ENCODE measurements around the gene LPIN3. TPM values are rescaled to one million over a fixed set of nuclear protein-coding genes. Genes with fewer than 3 reads are reported as not detected.
A peak's percentile ranks its signal among the peaks of the same experiment; 100 is the strongest.

Gene LPIN3
- total and polyA plus RNA-seq, 4 donors, result 2.7 to 6.0 (median 4.2) TPM

GRCh38 chr20:41386502-41387427 is 46.1 kb downstream of the LPIN3 start:
- H3K4me1 ChIP-seq (ENCODE audit: control insufficient read depth, insufficient read depth, low read length), result peaks cover 18% of the 10 kb centered on the region
- H3K36me3 ChIP-seq (ENCODE audit: control insufficient read depth, insufficient read depth, low read length), result no peaks in the 10 kb centered on the region
- DNase-seq (ENCODE audit: low read depth in 4 of 6, low spot score in 6 of 6), result peak in 1 of 6 donors; percentile 68
- no peaks in the 10 kb centered on the region for H3K9me3 ChIP-seq (ENCODE audit: control insufficient read depth, insufficient read depth, low read length)
- WGBS (ENCODE audit: insufficient coverage), result 77% methylated on average over 10 of the region's 14 CpGs
- no peaks in the 10 kb centered on the region for H3K27me3 ChIP-seq (ENCODE audit: control insufficient read depth, insufficient read depth, low read length)
- H3K4me3 ChIP-seq (ENCODE audit: low read depth, low read length), result no peak overlapping the region
- peak overlapping the region; percentile 33 for H3K27ac ChIP-seq (ENCODE audit: low read depth, low read length)

- Histone ChIP-seq H3K36me3 (ENCODE audit: control insufficient read depth, insufficient read depth, low read length) (no peaks in the 10 kb centered on the region), H3K9me3 (ENCODE audit: control insufficient read depth, insufficient read depth, low read length) (no peaks in the 10 kb centered on the region), H3K4me3 (ENCODE audit: low read depth, low read length) (no peak overlapping the region), H3K4me1 (ENCODE audit: control insufficient read depth, insufficient read depth, low read length) (peaks cover 24% of the 10 kb centered on the region), H3K27me3 (ENCODE audit: control insufficient read depth, insufficient read depth, low read length) (no peaks in the 10 kb centered on the region), H3K27ac (ENCODE audit: low read depth, low read length) (peak overlapping the region; percentile 30)
- 25% methylated on average over 8 of the region's 9 CpGs for WGBS (ENCODE audit: insufficient coverage)
- DNase-seq (ENCODE audit: low read depth in 4 of 6, low spot score in 6 of 6), result peak in 1 of 6 donors; percentile 42
Observed at GRCh38 chr20:41387444-41387851, 46.8 kb downstream of the LPIN3 start.

- H3K9me3 ChIP-seq (ENCODE audit: control insufficient read depth, insufficient read depth, low read length), result no peaks in the 10 kb centered on the region
- H3K4me1 ChIP-seq (ENCODE audit: control insufficient read depth, insufficient read depth, low read length), result peaks cover 54% of the 10 kb centered on the region
- no peaks in the 10 kb centered on the region for H3K27me3 ChIP-seq (ENCODE audit: control insufficient read depth, insufficient read depth, low read length)
- no CpG with 5 or more reads among the region's 3 CpGs for WGBS (ENCODE audit: insufficient coverage)
- H3K4me3 ChIP-seq (ENCODE audit: low read depth, low read length), result no peak overlapping the region
- DNase-seq (ENCODE audit: low read depth in 4 of 6, low spot score in 6 of 6), result no peak
- no peak overlapping the region for H3K27ac ChIP-seq (ENCODE audit: low read depth, low read length)
- H3K36me3 ChIP-seq (ENCODE audit: control insufficient read depth, insufficient read depth, low read length), result no peaks in the 10 kb centered on the region
Observed at GRCh38 chr20:41390889-41391288, 50.3 kb downstream of the LPIN3 start.

GRCh38 chr20:41391587-41392001 is 51.0 kb downstream of the LPIN3 start:
- Histone ChIP-seq H3K4me3 (ENCODE audit: low read depth, low read length) (no peak overlapping the region), H3K27me3 (ENCODE audit: control insufficient read depth, insufficient read depth, low read length) (no peaks in the 10 kb centered on the region), H3K9me3 (ENCODE audit: control insufficient read depth, insufficient read depth, low read length) (no peaks in the 10 kb centered on the region), H3K4me1 (ENCODE audit: control insufficient read depth, insufficient read depth, low read length) (peaks cover 58% of the 10 kb centered on the region), H3K36me3 (ENCODE audit: control insufficient read depth, insufficient read depth, low read length) (no peaks in the 10 kb centered on the region), H3K27ac (ENCODE audit: low read depth, low read length) (no peak overlapping the region)
- DNase-seq (ENCODE audit: low read depth in 4 of 6, low spot score in 6 of 6), result no peak
- 54% methylated on average over 10 of the region's 10 CpGs for WGBS (ENCODE audit: insufficient coverage)

GRCh38 chr20:41392295-41392694 is 51.7 kb downstream of the LPIN3 start:
- Histone ChIP-seq H3K27me3 (ENCODE audit: control insufficient read depth, insufficient read depth, low read length) (no peaks in the 10 kb centered on the region), H3K36me3 (ENCODE audit: control insufficient read depth, insufficient read depth, low read length) (no peaks in the 10 kb centered on the region), H3K27ac (ENCODE audit: low read depth, low read length) (peak overlapping the region; percentile 40), H3K9me3 (ENCODE audit: control insufficient read depth, insufficient read depth, low read length) (no peaks in the 10 kb centered on the region), H3K4me3 (ENCODE audit: low read depth, low read length) (no peak overlapping the region), H3K4me1 (ENCODE audit: control insufficient read depth, insufficient read depth, low read length) (peaks cover 51% of the 10 kb centered on the region)
- DNase-seq (ENCODE audit: low read depth in 4 of 6, low spot score in 6 of 6), result no peak
- WGBS (ENCODE audit: insufficient coverage), result 100% methylated on average over 1 of the region's 1 CpG

GRCh38 chr20:41392871-41393704 is 52.5 kb downstream of the LPIN3 start:
- no peaks in the 10 kb centered on the region for H3K27me3 ChIP-seq (ENCODE audit: control insufficient read depth, insufficient read depth, low read length)
- no peaks in the 10 kb centered on the region for H3K9me3 ChIP-seq (ENCODE audit: control insufficient read depth, insufficient read depth, low read length)
- peak overlapping the region; percentile 40 for H3K27ac ChIP-seq (ENCODE audit: low read depth, low read length)
- H3K4me3 ChIP-seq (ENCODE audit: low read depth, low read length), result no peak overlapping the region
- 38% methylated on average over 8 of the region's 12 CpGs for WGBS (ENCODE audit: insufficient coverage)
- DNase-seq (ENCODE audit: low read depth in 4 of 6, low spot score in 6 of 6), result peak in 1 of 6 donors; percentile 75
- no peaks in the 10 kb centered on the region for H3K36me3 ChIP-seq (ENCODE audit: control insufficient read depth, insufficient read depth, low read length)
- H3K4me1 ChIP-seq (ENCODE audit: control insufficient read depth, insufficient read depth, low read length), result peaks cover 48% of the 10 kb centered on the region

- Histone ChIP-seq H3K4me3 (ENCODE audit: low read depth, low read length) (no peak overlapping the region), H3K27ac (ENCODE audit: low read depth, low read length) (peak overlapping the region; percentile 40), H3K4me1 (ENCODE audit: control insufficient read depth, insufficient read depth, low read length) (peaks cover 48% of the 10 kb centered on the region), H3K27me3 (ENCODE audit: control insufficient read depth, insufficient read depth, low read length) (no peaks in the 10 kb centered on the region), H3K9me3 (ENCODE audit: control insufficient read depth, insufficient read depth, low read length) (no peaks in the 10 kb centered on the region), H3K36me3 (ENCODE audit: control insufficient read depth, insufficient read depth, low read length) (no peaks in the 10 kb centered on the region)
- no peak for DNase-seq (ENCODE audit: low read depth in 4 of 6, low spot score in 6 of 6)
- WGBS (ENCODE audit: insufficient coverage), result 65% methylated on average over 2 of the region's 3 CpGs
Observed at GRCh38 chr20:41393705-41394066, 53.1 kb downstream of the LPIN3 start.

- Histone ChIP-seq H3K27me3 (ENCODE audit: control insufficient read depth, insufficient read depth, low read length) (no peaks in the 10 kb centered on the region), H3K27ac (ENCODE audit: low read depth, low read length) (peak overlapping the region; percentile 40), H3K4me3 (ENCODE audit: low read depth, low read length) (no peak overlapping the region), H3K9me3 (ENCODE audit: control insufficient read depth, insufficient read depth, low read length) (no peaks in the 10 kb centered on the region), H3K36me3 (ENCODE audit: control insufficient read depth, insufficient read depth, low read length) (no peaks in the 10 kb centered on the region), H3K4me1 (ENCODE audit: control insufficient read depth, insufficient read depth, low read length) (peaks cover 48% of the 10 kb centered on the region)
- no peak for DNase-seq (ENCODE audit: low read depth in 4 of 6, low spot score in 6 of 6)
- 86% methylated on average over 2 of the region's 2 CpGs for WGBS (ENCODE audit: insufficient coverage)
Observed at GRCh38 chr20:41394081-41394480, 53.5 kb downstream of the LPIN3 start.

- no peak for DNase-seq (ENCODE audit: low read depth in 4 of 6, low spot score in 6 of 6)
- no peak overlapping the region for H3K4me3 ChIP-seq (ENCODE audit: low read depth, low read length)
- H3K9me3 ChIP-seq (ENCODE audit: control insufficient read depth, insufficient read depth, low read length), result no peaks in the 10 kb centered on the region
- H3K4me1 ChIP-seq (ENCODE audit: control insufficient read depth, insufficient read depth, low read length), result peaks cover 46% of the 10 kb centered on the region
- no peak overlapping the region for H3K27ac ChIP-seq (ENCODE audit: low read depth, low read length)
- H3K36me3 ChIP-seq (ENCODE audit: control insufficient read depth, insufficient read depth, low read length), result no peaks in the 10 kb centered on the region
- no peaks in the 10 kb centered on the region for H3K27me3 ChIP-seq (ENCODE audit: control insufficient read depth, insufficient read depth, low read length)
- WGBS (ENCODE audit: insufficient coverage), result 61% methylated on average over 6 of the region's 9 CpGs
Observed at GRCh38 chr20:41394931-41395666, 54.5 kb downstream of the LPIN3 start.
